UCSD-AML1 (cell line): ENCODE data around the gene C4BPB.
A peak's percentile ranks its signal among the peaks of the same experiment; 100 is the strongest.

Experiments used
- DNase-seq: peaks from one replicate; lab custom pipeline; 2025; ENCODE audit not compliant: unreplicated experiment; lab: John Stamatoyannopoulos, UW

Gene C4BPB

GRCh38 chr1:207130252-207131036, 41.8 kb downstream of the C4BPB start:
- no peak for DNase-seq

GRCh38 chr1:207131163-207131562, 42.5 kb downstream of the C4BPB start:
- DNase-seq, result no peak

- DNase-seq, result no peak
Observed at GRCh38 chr1:207134581-207134980, 45.9 kb downstream of the C4BPB start.

- DNase-seq, result no peak
Observed at GRCh38 chr1:207139616-207140015, 51.0 kb downstream of the C4BPB start.

- DNase-seq, result no peak
Observed at GRCh38 chr1:207140536-207140935, 51.9 kb downstream of the C4BPB start.

GRCh38 chr1:207145401-207146058, 56.9 kb downstream of the C4BPB start:
- DNase-seq, result peak; percentile 31
